ENCODE measurements around the gene OTOGL.

Gene OTOGL

GRCh38 chr12:80168936-80169335, 69.6 kb downstream of the OTOGL start:
- TF ChIP-seq, protein P1, sequence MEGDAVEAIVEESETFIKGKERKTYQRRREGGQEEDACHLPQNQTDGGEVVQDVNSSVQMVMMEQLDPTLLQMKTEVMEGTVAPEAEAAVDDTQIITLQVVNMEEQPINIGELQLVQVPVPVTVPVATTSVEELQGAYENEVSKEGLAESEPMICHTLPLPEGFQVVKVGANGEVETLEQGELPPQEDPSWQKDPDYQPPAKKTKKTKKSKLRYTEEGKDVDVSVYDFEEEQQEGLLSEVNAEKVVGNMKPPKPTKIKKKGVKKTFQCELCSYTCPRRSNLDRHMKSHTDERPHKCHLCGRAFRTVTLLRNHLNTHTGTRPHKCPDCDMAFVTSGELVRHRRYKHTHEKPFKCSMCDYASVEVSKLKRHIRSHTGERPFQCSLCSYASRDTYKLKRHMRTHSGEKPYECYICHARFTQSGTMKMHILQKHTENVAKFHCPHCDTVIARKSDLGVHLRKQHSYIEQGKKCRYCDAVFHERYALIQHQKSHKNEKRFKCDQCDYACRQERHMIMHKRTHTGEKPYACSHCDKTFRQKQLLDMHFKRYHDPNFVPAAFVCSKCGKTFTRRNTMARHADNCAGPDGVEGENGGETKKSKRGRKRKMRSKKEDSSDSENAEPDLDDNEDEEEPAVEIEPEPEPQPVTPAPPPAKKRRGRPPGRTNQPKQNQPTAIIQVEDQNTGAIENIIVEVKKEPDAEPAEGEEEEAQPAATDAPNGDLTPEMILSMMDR (IDR thresholded peaks at IDR 0.05; ENCODE audit: low read depth, low read length, missing control alignments) = no peak
- H3K27ac ChIP-seq = no peak overlapping the region
- H3K36me3 ChIP-seq (replicated peaks) = no peaks in the 10 kb centered on the region
- no peak overlapping the region for H3K4me3 ChIP-seq (ENCODE audit: low read depth, low read length)
- in situ Hi-C loops (cut with HindIII; ENCODE audit: low pct_ligation_motif_present, low sequenced_read_pairs) = no loop called here
- no peaks in the 10 kb centered on the region for H3K27me3 ChIP-seq (replicated peaks)
- DNase-seq = no peak

- H3K36me3 ChIP-seq (replicated peaks) = no peaks in the 10 kb centered on the region
- TF ChIP-seq, protein P1 (IDR thresholded peaks at IDR 0.05; ENCODE audit: low read depth, low read length, missing control alignments) = no peak
- no peaks in the 10 kb centered on the region for H3K27me3 ChIP-seq (replicated peaks)
- H3K4me3 ChIP-seq (ENCODE audit: low read depth, low read length) = no peak overlapping the region
- no peak overlapping the region for H3K27ac ChIP-seq
- in situ Hi-C loops (cut with HindIII; ENCODE audit: low pct_ligation_motif_present, low sequenced_read_pairs) = no loop called here
- no peak for DNase-seq
Measured at GRCh38 chr12:80170915-80171314, 71.6 kb downstream of the OTOGL start.

DNA sequence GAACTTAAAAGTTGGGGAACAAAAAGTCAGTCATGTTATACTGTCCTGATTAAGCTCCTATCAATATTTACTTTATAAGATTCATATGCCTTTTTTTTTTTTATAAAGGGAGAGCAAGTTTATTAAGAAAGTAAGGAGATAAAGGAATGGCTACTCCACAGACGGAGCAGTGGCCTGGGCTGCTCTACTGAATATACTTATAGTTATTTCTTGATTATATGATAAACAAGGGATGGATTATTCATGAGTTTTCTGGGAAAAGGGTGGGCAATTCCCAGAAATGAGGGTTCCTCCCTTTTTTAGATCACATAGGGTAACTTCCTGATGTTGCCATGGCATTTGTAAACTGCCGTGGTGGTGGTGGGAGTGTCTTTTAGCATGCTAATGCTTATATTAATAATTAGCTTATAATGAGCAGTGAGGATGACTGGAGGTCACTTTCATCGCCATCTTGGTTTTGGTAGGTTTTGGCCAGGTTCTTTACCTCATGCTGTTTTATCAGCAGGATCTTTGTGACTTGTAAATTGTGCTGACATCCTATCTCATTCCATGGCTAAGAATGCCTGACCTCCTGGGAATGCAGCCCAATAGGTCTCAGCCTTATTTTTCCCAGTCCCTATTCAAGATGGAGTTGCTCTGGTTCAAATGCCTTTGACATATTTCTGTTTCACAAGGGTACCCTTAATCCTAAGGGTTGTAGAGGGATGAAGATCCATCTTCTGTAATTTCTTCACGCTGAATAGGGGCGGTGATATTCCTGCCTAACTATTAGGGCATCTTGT, 73.9 kb downstream of the OTOGL start:
- Histone ChIP-seq H3K36me3 (replicated peaks) (no peaks in the 10 kb centered on the region), H3K27me3 (replicated peaks) (no peaks in the 10 kb centered on the region), H3K27ac (no peak overlapping the region), H3K4me3 (ENCODE audit: low read depth, low read length) (no peak overlapping the region)
- in situ Hi-C loops (cut with HindIII; ENCODE audit: low pct_ligation_motif_present, low sequenced_read_pairs) = no loop called here
- no peak for DNase-seq
- TF ChIP-seq, protein P1 (IDR thresholded peaks at IDR 0.05; ENCODE audit: low read depth, low read length, missing control alignments) = no peak

DNA sequence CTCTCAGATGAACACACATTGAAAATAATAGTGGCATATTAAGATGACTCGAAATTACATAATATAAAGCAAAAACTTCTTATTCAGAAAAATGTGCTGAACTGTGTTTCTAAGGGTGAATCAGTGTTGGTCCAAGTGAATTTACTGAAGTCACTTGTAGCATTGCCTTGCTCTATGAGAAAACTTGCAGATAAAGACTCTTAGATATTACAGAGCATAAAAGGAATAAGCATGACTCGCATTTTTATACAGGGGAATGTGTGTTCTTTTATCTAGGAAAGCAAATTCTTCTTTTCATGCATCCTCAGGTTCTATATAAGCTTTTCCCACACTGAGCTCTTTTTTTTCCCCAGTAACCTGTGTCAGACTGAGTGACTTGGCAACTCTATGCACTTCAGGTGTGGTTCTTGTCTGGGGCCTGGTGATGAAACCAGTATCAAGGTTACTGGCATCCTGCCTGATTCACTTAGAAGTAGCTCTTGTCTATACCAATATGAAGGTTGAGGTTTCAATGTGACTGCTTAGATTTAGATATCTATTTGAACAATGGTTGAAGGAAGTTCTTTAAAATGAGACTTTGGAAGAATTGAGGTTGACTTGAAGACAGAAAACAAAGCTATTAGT, 76.1 kb downstream of the OTOGL start:
- DNase-seq = no peak
- TF ChIP-seq, protein P1 (IDR thresholded peaks at IDR 0.05; ENCODE audit: low read depth, low read length, missing control alignments) = no peak
- Histone ChIP-seq H3K27me3 (replicated peaks) (no peaks in the 10 kb centered on the region), H3K27ac (no peak overlapping the region), H3K36me3 (replicated peaks) (no peaks in the 10 kb centered on the region), H3K4me3 (ENCODE audit: low read depth, low read length) (no peak overlapping the region)
- in situ Hi-C loops (cut with HindIII; ENCODE audit: low pct_ligation_motif_present, low sequenced_read_pairs) = loop anchor here (25.0 kb wide), 2 partner anchors 613 to 763 kb away; no protein-coding TSS in a partner anchor

- Histone ChIP-seq H3K27ac (no peak overlapping the region), H3K4me3 (ENCODE audit: low read depth, low read length) (no peak overlapping the region), H3K36me3 (replicated peaks) (no peaks in the 10 kb centered on the region), H3K27me3 (replicated peaks) (no peaks in the 10 kb centered on the region)
- TF ChIP-seq, protein P1 (IDR thresholded peaks at IDR 0.05; ENCODE audit: low read depth, low read length, missing control alignments) = no peak
- in situ Hi-C loops (cut with HindIII; ENCODE audit: low pct_ligation_motif_present, low sequenced_read_pairs) = loop anchor here (25.0 kb wide), 2 partner anchors 614 to 764 kb away; no protein-coding TSS in a partner anchor
- no peak for DNase-seq
Measured at GRCh38 chr12:80176706-80177105, 77.4 kb downstream of the OTOGL start.

Measured in brain microvascular endothelial cell (primary cell).